Calu3 (cell line): Measurements from ENCODE around the gene RETN. TPM values are rescaled to one million over a fixed set of nuclear protein-coding genes. Genes with fewer than 3 reads are reported as not detected.

Experiments
- BruUV-seq: library from RNA; stranded (reverse); fragments of 400-500 nt; replicated peaks from 2 replicates; lab custom pipeline; 2021; lab: Mats Ljungman, UMichigan
- CTCF ChIA-PET: fragments of 300-600 bp; sonication (Branson Sonifier 250); formaldehyde crosslinking; loops from one replicate; lab custom pipeline; 2022; ENCODE audit warnings: antibody characterized with exemption; lab: Charles Lee
- DNase-seq: peaks from one replicate; pipeline ENCODE4 v3.0.0; 2022
- H3K27ac Mint-ChIP-seq: one replicate; pipeline ENCODE4 v1.8.0; 2022; ENCODE audit warnings: mixed read lengths; ENCODE audit not compliant: unreplicated experiment
- H3K27me3 Mint-ChIP-seq: one replicate; pipeline ENCODE4 v1.8.0; 2022; ENCODE audit warnings: mixed read lengths; ENCODE audit not compliant: unreplicated experiment
- H3K36me3 Mint-ChIP-seq: one replicate; pipeline ENCODE4 v1.8.0; 2022; ENCODE audit warnings: mild to moderate bottlenecking, moderate library complexity, mixed read lengths; ENCODE audit not compliant: insufficient read depth, unreplicated experiment
- H3K4me1 Mint-ChIP-seq: one replicate; pipeline ENCODE4 v1.8.0; 2022; ENCODE audit warnings: mild to moderate bottlenecking, low read depth, mixed read lengths; ENCODE audit not compliant: unreplicated experiment
- H3K4me3 Mint-ChIP-seq: one replicate; pipeline ENCODE4 v1.8.0; 2022; ENCODE audit warnings: mild to moderate bottlenecking, low read depth, moderate library complexity, mixed read lengths; ENCODE audit not compliant: unreplicated experiment
- H3K9me3 Mint-ChIP-seq: one replicate; pipeline ENCODE4 v1.8.0; 2022; ENCODE audit warnings: low read depth, mixed read lengths; ENCODE audit not compliant: unreplicated experiment
- intact Hi-C: fragments of 100-400 bp; cut with micrococcal nuclease; formaldehyde crosslinking; loops from one replicate; pipeline ENCODE4 v1.10.0; 2022; ENCODE audit not compliant: unreplicated experiment
- total RNA-seq: library from RNA; stranded (reverse); gene quantifications from 2 replicates; pipeline ENCODE4 v1.2.3, GENCODE V29; 2022
- TF ChIP-seq, protein P1 (sequence below): fragments of 200-600 bp; IDR thresholded peaks from one replicate; pipeline ENCODE4 v1.8.0; 2022; ENCODE audit warnings: antibody characterized with exemption; ENCODE audit not compliant: unreplicated experiment

The RETN gene
- total RNA-seq, 1 experiment from 2014 or later, result not detected

DNA sequence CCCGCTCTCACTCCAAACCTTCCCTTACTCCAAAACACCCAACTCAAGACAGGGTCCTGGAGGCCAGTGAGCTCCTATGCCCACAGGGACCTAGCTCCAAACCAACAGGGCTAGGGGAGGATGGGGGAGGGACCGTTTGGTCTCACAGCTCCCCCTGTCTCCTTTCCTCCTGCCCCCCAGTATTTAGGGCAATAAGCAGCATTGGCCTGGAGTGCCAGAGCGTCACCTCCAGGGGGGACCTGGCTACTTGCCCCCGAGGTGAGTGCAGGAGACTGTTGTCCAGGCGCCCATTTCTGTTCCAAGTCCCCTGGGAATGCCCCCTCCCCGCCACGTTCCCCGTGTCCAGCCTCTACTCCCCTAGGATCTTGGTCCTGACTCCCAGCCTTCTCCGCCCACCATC is 792 bp downstream of the RETN start:
- TF ChIP-seq, protein P1, sequence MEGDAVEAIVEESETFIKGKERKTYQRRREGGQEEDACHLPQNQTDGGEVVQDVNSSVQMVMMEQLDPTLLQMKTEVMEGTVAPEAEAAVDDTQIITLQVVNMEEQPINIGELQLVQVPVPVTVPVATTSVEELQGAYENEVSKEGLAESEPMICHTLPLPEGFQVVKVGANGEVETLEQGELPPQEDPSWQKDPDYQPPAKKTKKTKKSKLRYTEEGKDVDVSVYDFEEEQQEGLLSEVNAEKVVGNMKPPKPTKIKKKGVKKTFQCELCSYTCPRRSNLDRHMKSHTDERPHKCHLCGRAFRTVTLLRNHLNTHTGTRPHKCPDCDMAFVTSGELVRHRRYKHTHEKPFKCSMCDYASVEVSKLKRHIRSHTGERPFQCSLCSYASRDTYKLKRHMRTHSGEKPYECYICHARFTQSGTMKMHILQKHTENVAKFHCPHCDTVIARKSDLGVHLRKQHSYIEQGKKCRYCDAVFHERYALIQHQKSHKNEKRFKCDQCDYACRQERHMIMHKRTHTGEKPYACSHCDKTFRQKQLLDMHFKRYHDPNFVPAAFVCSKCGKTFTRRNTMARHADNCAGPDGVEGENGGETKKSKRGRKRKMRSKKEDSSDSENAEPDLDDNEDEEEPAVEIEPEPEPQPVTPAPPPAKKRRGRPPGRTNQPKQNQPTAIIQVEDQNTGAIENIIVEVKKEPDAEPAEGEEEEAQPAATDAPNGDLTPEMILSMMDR, result no peak
- intact Hi-C loops, result no loop called here
- CTCF ChIA-PET, result interaction anchor here (0.6 kb wide), 1 partner anchor 239 kb away, joined by 3 read pairs; no protein-coding TSS in a partner anchor
- BruUV-seq, result no TSS peak
- Mint-ChIP-seq H3K27ac (no peak overlapping the region), H3K36me3 (no peaks in the 10 kb centered on the region), H3K4me1 (peaks cover 8% of the 10 kb centered on the region), H3K27me3 (peaks cover 44% of the 10 kb centered on the region), H3K4me3 (no peak overlapping the region), H3K9me3 (no peaks in the 10 kb centered on the region)
- no peak for DNase-seq

DNA sequence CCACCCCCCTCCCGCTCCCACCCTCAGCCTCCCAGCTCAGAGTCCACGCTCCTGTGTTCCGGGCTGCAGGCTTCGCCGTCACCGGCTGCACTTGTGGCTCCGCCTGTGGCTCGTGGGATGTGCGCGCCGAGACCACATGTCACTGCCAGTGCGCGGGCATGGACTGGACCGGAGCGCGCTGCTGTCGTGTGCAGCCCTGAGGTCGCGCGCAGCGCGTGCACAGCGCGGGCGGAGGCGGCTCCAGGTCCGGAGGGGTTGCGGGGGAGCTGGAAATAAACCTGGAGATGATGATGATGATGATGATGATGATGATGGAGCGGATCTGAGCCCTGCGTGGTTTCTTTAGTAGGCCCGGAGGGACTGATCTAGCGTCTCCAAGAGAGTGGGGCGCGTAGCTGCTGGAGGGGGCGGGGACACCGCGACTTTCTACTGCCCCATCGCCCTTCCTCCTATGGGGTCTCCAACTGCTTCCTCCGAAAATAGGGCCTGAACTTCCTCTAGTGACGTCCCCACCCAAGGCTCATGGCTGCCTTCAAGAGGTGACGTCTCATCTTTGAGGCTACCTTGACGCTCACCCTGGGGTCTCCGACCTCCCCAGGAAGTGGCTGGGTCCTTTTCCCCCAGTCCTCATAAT is 1.4 kb downstream of the RETN start:
- no TSS peak for BruUV-seq
- DNase-seq, result no peak
- Mint-ChIP-seq H3K4me3 (peak overlapping the region; percentile 63), H3K27ac (no peak overlapping the region), H3K27me3 (peaks cover 45% of the 10 kb centered on the region), H3K9me3 (no peaks in the 10 kb centered on the region), H3K4me1 (peaks cover 8% of the 10 kb centered on the region), H3K36me3 (no peaks in the 10 kb centered on the region)
- TF ChIP-seq, protein P1, result no peak
- CTCF ChIA-PET, result no interaction called here
- intact Hi-C loops, result no loop called here

DNA sequence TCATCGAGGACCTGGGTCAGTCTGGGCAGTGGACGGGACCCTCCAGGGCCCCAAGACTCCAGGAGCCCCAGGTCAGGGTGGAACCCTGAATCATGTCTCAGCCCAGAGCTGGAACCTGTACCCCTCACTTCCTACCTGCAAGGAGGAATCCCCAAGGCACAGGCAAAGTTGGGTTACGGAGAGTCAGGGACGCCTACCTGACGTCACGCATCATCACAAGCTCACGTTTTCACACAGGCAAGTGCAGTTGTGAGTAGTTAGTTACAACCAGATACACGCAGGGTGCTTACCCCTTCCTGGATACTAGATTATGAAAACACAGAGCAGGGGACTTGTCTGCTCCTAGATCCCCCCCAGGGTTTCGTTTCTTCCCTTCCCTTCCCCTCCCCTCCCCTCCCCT is 1.9 kb downstream of the RETN start:
- TF ChIP-seq, protein P1, result no peak
- CTCF ChIA-PET, result interaction anchor here (0.8 kb wide), 1 partner anchor 43 kb away, joined by 4 read pairs; no protein-coding TSS in a partner anchor
- no peak overlapping the region for H3K27ac Mint-ChIP-seq
- peaks cover 8% of the 10 kb centered on the region for H3K4me1 Mint-ChIP-seq
- peak overlapping the region; percentile 63 for H3K4me3 Mint-ChIP-seq
- H3K27me3 Mint-ChIP-seq, result peaks cover 50% of the 10 kb centered on the region
- intact Hi-C loops, result no loop called here
- no peaks in the 10 kb centered on the region for H3K9me3 Mint-ChIP-seq
- BruUV-seq, result no TSS peak
- DNase-seq, result no peak
- no peaks in the 10 kb centered on the region for H3K36me3 Mint-ChIP-seq

DNA sequence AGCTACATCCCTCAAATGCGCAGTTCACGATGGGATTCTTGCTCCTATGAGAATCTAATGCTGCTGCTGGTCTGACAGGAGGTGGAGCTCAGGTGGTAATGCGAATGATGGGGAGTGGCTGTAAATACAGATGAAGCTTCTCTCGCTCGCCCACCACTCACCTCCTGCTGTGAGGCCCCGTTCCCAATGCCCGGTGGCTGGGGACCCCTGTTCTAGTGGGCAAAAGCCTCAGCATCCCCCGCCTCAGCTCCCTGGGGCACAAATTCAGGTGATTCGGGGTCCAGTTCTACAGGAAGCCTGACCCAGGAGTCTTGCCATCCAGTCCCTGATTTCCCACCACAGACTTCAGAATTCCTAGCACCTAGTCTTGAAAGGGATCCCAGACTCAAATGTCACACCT is 3.7 kb downstream of the RETN start:
- TF ChIP-seq, protein P1, result no peak
- Mint-ChIP-seq H3K4me3 (no peak overlapping the region), H3K36me3 (no peaks in the 10 kb centered on the region), H3K4me1 (peaks cover 8% of the 10 kb centered on the region), H3K27me3 (peaks cover 67% of the 10 kb centered on the region), H3K9me3 (no peaks in the 10 kb centered on the region), H3K27ac (no peak overlapping the region)
- no TSS peak for BruUV-seq
- no peak for DNase-seq
- intact Hi-C loops, result no loop called here
- CTCF ChIA-PET, result no interaction called here
